ENCODE measurements around the gene LRRK1. TPM values are rescaled to one million over a fixed set of nuclear protein-coding genes. Genes with fewer than 3 reads are reported as not detected.
A peak's percentile ranks its signal among the peaks of the same experiment; 100 is the strongest.

Gene LRRK1
- total RNA-seq, 2 experiments from 2014 or later, result 0.57 to 0.66 TPM

- DNase-seq (no peak), ATAC-seq (no peak)
- peaks cover 19% of the 10 kb centered on the region for H3K4me1 Mint-ChIP-seq (ENCODE audit: low read depth)
- CTCF ChIA-PET, result interaction anchor here (0.8 to 11.1 kb wide), 22 partner anchors 7 to 659 kb away, joined by 3 to 235 read pairs (median 6); partner anchors contain the start of genes CHSY1 and LRRK1
- H3K27me3 Mint-ChIP-seq (ENCODE audit: low read depth), result peaks cover 21% of the 10 kb centered on the region
- no peak overlapping the region for H3K4me3 Mint-ChIP-seq
- POLR2A ChIA-PET, result no interaction called here
- peaks cover 4% of the 10 kb centered on the region for H3K9me3 Mint-ChIP-seq (ENCODE audit: insufficient read depth)
- no peak overlapping the region for H3K27ac Mint-ChIP-seq
- H3K36me3 Mint-ChIP-seq (ENCODE audit: low read depth), result no peaks in the 10 kb centered on the region
These were observed 90.0 kb downstream of the LRRK1 start for GRCh38 chr15:101009176-101009575.

GRCh38 chr15:101010781-101011180 lies 91.6 kb downstream of the LRRK1 start:
- no peak overlapping the region for H3K27ac Mint-ChIP-seq
- H3K9me3 Mint-ChIP-seq (ENCODE audit: insufficient read depth), result no peaks in the 10 kb centered on the region
- DNase-seq, result peak; percentile 16
- H3K4me1 Mint-ChIP-seq (ENCODE audit: low read depth), result peaks cover 19% of the 10 kb centered on the region
- H3K36me3 Mint-ChIP-seq (ENCODE audit: low read depth), result no peaks in the 10 kb centered on the region
- H3K27me3 Mint-ChIP-seq (ENCODE audit: low read depth), result peaks cover 17% of the 10 kb centered on the region
- CTCF ChIA-PET, result interaction anchor here (11.1 kb wide), 1 partner anchor 244 kb away, joined by 235 read pairs; the partner anchor contains the start of gene CHSY1
- POLR2A ChIA-PET, result no interaction called here
- no peak overlapping the region for H3K4me3 Mint-ChIP-seq
- no peak for ATAC-seq

- CTCF ChIA-PET, result interaction anchor here (0.6 to 11.1 kb wide), 7 partner anchors 8 to 662 kb away, joined by 3 to 235 read pairs (median 3); partner anchors contain the start of genes CHSY1 and LRRK1
- POLR2A ChIA-PET, result no interaction called here
- Mint-ChIP-seq H3K27ac (no peak overlapping the region), H3K9me3 (ENCODE audit: insufficient read depth) (no peaks in the 10 kb centered on the region), H3K36me3 (ENCODE audit: low read depth) (no peaks in the 10 kb centered on the region), H3K4me3 (no peak overlapping the region), H3K27me3 (ENCODE audit: low read depth) (peaks cover 11% of the 10 kb centered on the region), H3K4me1 (ENCODE audit: low read depth) (peaks cover 11% of the 10 kb centered on the region)
- DNase-seq (peak; percentile 14), ATAC-seq (no peak)
These were observed 93.4 kb downstream of the LRRK1 start for GRCh38 chr15:101012326-101013200.

GRCh38 chr15:101013201-101013550 lies 94.0 kb downstream of the LRRK1 start:
- peaks cover 6% of the 10 kb centered on the region for H3K4me1 Mint-ChIP-seq (ENCODE audit: low read depth)
- no peaks in the 10 kb centered on the region for H3K36me3 Mint-ChIP-seq (ENCODE audit: low read depth)
- DNase-seq (peak; percentile 9), ATAC-seq (no peak)
- no peak overlapping the region for H3K27ac Mint-ChIP-seq
- H3K27me3 Mint-ChIP-seq (ENCODE audit: low read depth), result peaks cover 7% of the 10 kb centered on the region
- H3K4me3 Mint-ChIP-seq, result no peak overlapping the region
- H3K9me3 Mint-ChIP-seq (ENCODE audit: insufficient read depth), result no peaks in the 10 kb centered on the region
- POLR2A ChIA-PET, result no interaction called here
- CTCF ChIA-PET, result interaction anchor here (1.1 to 11.1 kb wide), 3 partner anchors 10 to 261 kb away, joined by 3 to 235 read pairs (median 4); partner anchors contain the start of gene CHSY1

- no peak overlapping the region for H3K4me3 Mint-ChIP-seq
- H3K4me1 Mint-ChIP-seq (ENCODE audit: low read depth), result no peaks in the 10 kb centered on the region
- H3K9me3 Mint-ChIP-seq (ENCODE audit: insufficient read depth), result no peaks in the 10 kb centered on the region
- POLR2A ChIA-PET, result interaction anchor here (0.6 kb wide), 1 partner anchor 109 kb away, joined by 3 read pairs; no protein-coding TSS in a partner anchor
- ATAC-seq, result no peak
- peaks cover 7% of the 10 kb centered on the region for H3K27me3 Mint-ChIP-seq (ENCODE audit: low read depth)
- no peaks in the 10 kb centered on the region for H3K36me3 Mint-ChIP-seq (ENCODE audit: low read depth)
- no peak overlapping the region for H3K27ac Mint-ChIP-seq
- CTCF ChIA-PET, result interaction anchor here (1.1 to 11.1 kb wide), 3 partner anchors 9 to 260 kb away, joined by 3 to 235 read pairs (median 4); partner anchors contain the start of gene CHSY1
- peak; percentile 18 for DNase-seq
These were observed 94.9 kb downstream of the LRRK1 start for GRCh38 chr15:101013769-101014675.

GRCh38 chr15:101014921-101015841 lies 96.0 kb downstream of the LRRK1 start:
- Mint-ChIP-seq H3K9me3 (ENCODE audit: insufficient read depth) (no peaks in the 10 kb centered on the region), H3K4me1 (ENCODE audit: low read depth) (no peaks in the 10 kb centered on the region), H3K27me3 (ENCODE audit: low read depth) (peaks cover 7% of the 10 kb centered on the region), H3K36me3 (ENCODE audit: low read depth) (no peaks in the 10 kb centered on the region), H3K27ac (no peak overlapping the region), H3K4me3 (no peak overlapping the region)
- CTCF ChIA-PET, result interaction anchor here (0.7 to 11.1 kb wide), 27 partner anchors 7 to 626 kb away, joined by 3 to 235 read pairs (median 4); partner anchors contain the start of gene CHSY1
- peak; percentile 78 for DNase-seq
- POLR2A ChIA-PET, result no interaction called here
- peak; percentile 71 for ATAC-seq

GRCh38 chr15:101016581-101016980 lies 97.4 kb downstream of the LRRK1 start:
- Mint-ChIP-seq H3K9me3 (ENCODE audit: insufficient read depth) (no peaks in the 10 kb centered on the region), H3K4me3 (no peak overlapping the region), H3K27ac (no peak overlapping the region), H3K4me1 (ENCODE audit: low read depth) (no peaks in the 10 kb centered on the region), H3K36me3 (ENCODE audit: low read depth) (no peaks in the 10 kb centered on the region), H3K27me3 (ENCODE audit: low read depth) (no peaks in the 10 kb centered on the region)
- ChIA-PET CTCF (interaction anchor here (0.9 to 11.1 kb wide), 12 partner anchors 9 to 251 kb away, joined by 3 to 235 read pairs (median 4); partner anchors contain the start of gene CHSY1), POLR2A (no interaction called here)
- DNase-seq, result no peak
- ATAC-seq, result no peak

- no peak for DNase-seq
- Mint-ChIP-seq H3K9me3 (ENCODE audit: insufficient read depth) (no peaks in the 10 kb centered on the region), H3K4me3 (no peak overlapping the region), H3K27ac (no peak overlapping the region), H3K27me3 (ENCODE audit: low read depth) (no peaks in the 10 kb centered on the region), H3K36me3 (ENCODE audit: low read depth) (no peaks in the 10 kb centered on the region), H3K4me1 (ENCODE audit: low read depth) (no peaks in the 10 kb centered on the region)
- ATAC-seq, result no peak
- ChIA-PET POLR2A (no interaction called here), CTCF (interaction anchor here (1.0 to 11.1 kb wide), 7 partner anchors 9 to 246 kb away, joined by 3 to 235 read pairs (median 5); partner anchors contain the start of gene CHSY1)
These were observed 98.1 kb downstream of the LRRK1 start for GRCh38 chr15:101017093-101017754.

GRCh38 chr15:101018016-101018415 lies 98.9 kb downstream of the LRRK1 start:
- no peaks in the 10 kb centered on the region for H3K36me3 Mint-ChIP-seq (ENCODE audit: low read depth)
- H3K9me3 Mint-ChIP-seq (ENCODE audit: insufficient read depth), result no peaks in the 10 kb centered on the region
- no peak for ATAC-seq
- ChIA-PET CTCF (no interaction called here), POLR2A (no interaction called here)
- DNase-seq, result no peak
- no peaks in the 10 kb centered on the region for H3K27me3 Mint-ChIP-seq (ENCODE audit: low read depth)
- no peak overlapping the region for H3K27ac Mint-ChIP-seq
- no peaks in the 10 kb centered on the region for H3K4me1 Mint-ChIP-seq (ENCODE audit: low read depth)
- H3K4me3 Mint-ChIP-seq, result no peak overlapping the region

- Mint-ChIP-seq H3K4me1 (ENCODE audit: low read depth) (no peaks in the 10 kb centered on the region), H3K36me3 (ENCODE audit: low read depth) (no peaks in the 10 kb centered on the region), H3K27ac (no peak overlapping the region), H3K4me3 (no peak overlapping the region), H3K9me3 (ENCODE audit: insufficient read depth) (no peaks in the 10 kb centered on the region), H3K27me3 (ENCODE audit: low read depth) (no peaks in the 10 kb centered on the region)
- ATAC-seq (no peak), DNase-seq (peak; percentile 15)
- ChIA-PET POLR2A (no interaction called here), CTCF (interaction anchor here (1.0 to 4.5 kb wide), 4 partner anchors 11 to 669 kb away, joined by 4 to 41 read pairs (median 16); no protein-coding TSS in a partner anchor)
These were observed 99.3 kb downstream of the LRRK1 start for GRCh38 chr15:101018450-101018849.
